Measurements from ENCODE around the gene PPP1R3D. TPM values are rescaled to one million over a fixed set of nuclear protein-coding genes. Genes with fewer than 3 reads are reported as not detected.

Gene PPP1R3D
- total and polyA plus RNA-seq, 9 of the 15 experiments (the other 6 are each of a cell fraction or from before 2014, with no cell fraction given): 0.35 to 3.3 (median 1.8) TPM

- TF ChIP-seq ZNF512 (tag; IDR thresholded peaks at IDR 0.05): no peak
- no peak for TF ChIP-seq BMI1 (IDR thresholded peaks at IDR 0.05; ENCODE audit: low read length)
- TF ChIP-seq NFRKB (IDR thresholded peaks at IDR 0.05; ENCODE audit: low read depth): peak; percentile 62; the same call in 1 of the 2 replicates
- no peak for TF ChIP-seq SIX5 (IDR thresholded peaks at IDR 0.05; ENCODE audit: borderline replicate concordance in 1 of 2, insufficient read depth in 1 of 2, low read depth in 1 of 2, low read length in 2 of 2)
- no peak for TF ChIP-seq ZNF764 (CRISPR knock-in tag; IDR thresholded peaks at IDR 0.05; ENCODE audit: low read depth)
- no peak for TF ChIP-seq CCAR2 (IDR thresholded peaks at IDR 0.05; ENCODE audit: low read depth, low read length)
- TF ChIP-seq RB1 (IDR thresholded peaks at IDR 0.05; ENCODE audit: low read depth): peak; percentile 55
- TF ChIP-seq HMGN3 (IDR thresholded peaks at IDR 0.05; ENCODE audit: borderline replicate concordance, extremely low read depth, insufficient read length, low read depth, low read length): peak; percentile 71
- TF ChIP-seq, protein P1, sequence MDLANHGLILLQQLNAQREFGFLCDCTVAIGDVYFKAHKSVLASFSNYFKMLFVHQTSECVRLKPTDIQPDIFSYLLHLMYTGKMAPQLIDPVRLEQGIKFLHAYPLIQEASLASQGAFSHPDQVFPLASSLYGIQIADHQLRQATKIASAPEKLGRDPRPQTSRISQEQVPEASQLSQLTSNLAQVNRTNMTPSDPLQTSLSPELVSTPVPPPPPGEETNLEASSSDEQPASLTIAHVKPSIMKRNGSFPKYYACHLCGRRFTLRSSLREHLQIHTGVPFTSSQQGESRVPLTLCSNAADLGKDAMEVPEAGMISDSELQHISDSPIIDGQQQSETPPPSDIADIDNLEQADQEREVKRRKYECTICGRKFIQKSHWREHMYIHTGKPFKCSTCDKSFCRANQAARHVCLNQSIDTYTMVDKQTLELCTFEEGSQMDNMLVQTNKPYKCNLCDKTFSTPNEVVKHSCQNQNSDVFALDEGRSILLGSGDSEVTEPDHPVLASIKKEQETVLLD (IDR thresholded peaks at IDR 0.05): no peak
- TF ChIP-seq, protein P2, sequence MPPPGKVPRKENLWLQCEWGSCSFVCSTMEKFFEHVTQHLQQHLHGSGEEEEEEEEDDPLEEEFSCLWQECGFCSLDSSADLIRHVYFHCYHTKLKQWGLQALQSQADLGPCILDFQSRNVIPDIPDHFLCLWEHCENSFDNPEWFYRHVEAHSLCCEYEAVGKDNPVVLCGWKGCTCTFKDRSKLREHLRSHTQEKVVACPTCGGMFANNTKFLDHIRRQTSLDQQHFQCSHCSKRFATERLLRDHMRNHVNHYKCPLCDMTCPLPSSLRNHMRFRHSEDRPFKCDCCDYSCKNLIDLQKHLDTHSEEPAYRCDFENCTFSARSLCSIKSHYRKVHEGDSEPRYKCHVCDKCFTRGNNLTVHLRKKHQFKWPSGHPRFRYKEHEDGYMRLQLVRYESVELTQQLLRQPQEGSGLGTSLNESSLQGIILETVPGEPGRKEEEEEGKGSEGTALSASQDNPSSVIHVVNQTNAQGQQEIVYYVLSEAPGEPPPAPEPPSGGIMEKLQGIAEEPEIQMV (tag; conservative IDR thresholded peaks at IDR 0.05; ENCODE audit: low read depth): peak; percentile 70
- no peak; the same call in 1 of the 2 replicates for TF ChIP-seq GATA2 (CRISPR knock-in tag; IDR thresholded peaks at IDR 0.05)
- TF ChIP-seq SP2 (IDR thresholded peaks at IDR 0.05; ENCODE audit: extremely low read depth, low read depth, low read length, poor library complexity, severe bottlenecking): no peak
- no peak for TF ChIP-seq ETS2 (tag; IDR thresholded peaks at IDR 0.05; ENCODE audit: borderline replicate concordance, poor library complexity, severe bottlenecking)
- no peak for TF ChIP-seq SNRNP70 (optimal IDR thresholded peaks at IDR 0.05; ENCODE audit: low read depth, low read length)
- TF ChIP-seq ZNF395 (CRISPR knock-in tag; IDR thresholded peaks at IDR 0.05): no peak
- TF ChIP-seq NFE2 (IDR thresholded peaks at IDR 0.05; ENCODE audit: low read depth): peak; percentile 16; the same call in 1 of the 2 replicates
- TF ChIP-seq MXD1 (CRISPR knock-in tag; IDR thresholded peaks at IDR 0.05; ENCODE audit: borderline replicate concordance, poor library complexity, severe bottlenecking): no peak
- TF ChIP-seq PHB (CRISPR knock-in tag; IDR thresholded peaks at IDR 0.05): no peak
Measured at GRCh38 chr20:59940129-59940955, at the start of gene PPP1R3D, which contains the start of gene FAM217B (continued).
